HG02840 (cell line): ENCODE data around the gene KRTAP13-1.

Experiments used
- ATAC-seq: cut with Tn5 transposase; IDR thresholded peaks from one replicate; pipeline ENCODE4 v1.9.1; 2021; ENCODE audit warnings: mild to moderate bottlenecking, moderate library complexity, moderate number of reproducible peaks; ENCODE audit not compliant: unreplicated experiment, low FRiP score

Gene KRTAP13-1, protein sequence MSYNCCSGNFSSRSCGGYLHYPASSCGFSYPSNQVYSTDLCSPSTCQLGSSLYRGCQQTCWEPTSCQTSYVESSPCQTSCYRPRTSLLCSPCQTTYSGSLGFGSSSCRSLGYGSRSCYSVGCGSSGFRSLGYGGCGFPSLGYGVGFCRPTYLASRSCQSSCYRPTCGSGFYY

GRCh38 chr21:30395731-30396130, at the start of gene KRTAP13-1:
TSS of gene KRTAP13-1 (plus strand) at chr21:30396031. CDS start at chr21:30396087, 56 bp downstream.
- no peak for ATAC-seq

DNA sequence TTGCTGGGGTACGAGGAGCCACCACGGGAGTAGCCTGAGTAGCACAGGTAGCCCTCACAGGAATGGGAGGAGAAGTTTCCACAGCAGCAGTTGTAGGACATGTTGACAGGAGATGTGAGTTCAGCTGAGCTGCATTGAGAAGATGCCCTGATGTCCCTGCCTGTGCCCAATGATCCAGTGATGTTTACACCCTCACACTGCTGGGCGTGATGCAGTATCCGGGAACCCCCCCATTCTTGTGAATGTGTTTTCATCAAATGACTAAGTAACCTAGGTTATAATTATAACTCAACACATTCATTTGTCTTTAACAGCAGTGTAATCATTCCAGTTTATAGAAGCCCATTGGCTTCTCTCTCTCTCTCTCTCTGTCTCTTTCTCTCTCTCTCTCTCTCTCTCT, 47.3 kb upstream of the KRTAP13-1 start, which contains the start of gene KRTAP23-1:
KRTAP23-1 (minus strand) TSS at position 101 of the 400 bp plus-strand sequence; CDS start at position 101, 0 bp downstream.
- no peak for ATAC-seq

DNA sequence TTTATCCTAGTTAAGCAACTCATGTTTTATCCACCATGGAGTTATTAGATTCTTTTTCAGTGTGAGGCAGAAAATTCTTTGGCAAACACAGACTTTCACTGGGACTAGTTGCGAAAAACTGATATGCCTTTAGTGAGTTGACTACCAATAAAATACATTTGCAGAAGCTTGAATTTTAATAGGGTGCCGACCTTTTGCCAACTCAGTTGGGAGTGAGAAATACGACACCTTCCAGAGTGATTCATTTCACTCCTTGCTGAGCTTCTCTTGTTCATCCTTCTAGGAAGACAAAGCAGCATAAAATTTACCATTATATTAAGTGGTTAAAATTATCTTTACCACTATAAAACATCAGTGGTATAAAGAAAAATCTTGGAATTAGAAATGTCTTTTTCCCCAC, 46.3 kb upstream of the KRTAP13-1 start:
- ATAC-seq = no peak

DNA sequence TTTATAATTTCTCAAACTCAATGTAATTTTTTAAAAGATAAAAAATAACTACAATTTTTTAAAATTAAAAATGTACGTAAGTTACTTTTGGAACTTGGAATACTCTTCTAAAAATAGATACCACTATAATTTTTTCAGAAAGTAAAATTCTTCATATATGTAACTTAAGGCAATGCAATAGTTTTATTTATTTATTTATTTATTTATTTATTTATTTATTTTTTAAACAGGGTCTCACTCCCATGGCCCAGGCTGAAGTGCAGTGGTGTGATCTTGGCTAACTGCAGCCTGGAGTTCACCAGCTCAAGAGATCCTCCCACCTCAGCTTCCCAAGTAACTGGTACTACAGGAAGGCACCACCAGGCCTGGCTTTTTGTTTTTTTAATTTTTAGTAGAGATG, 44.3 kb upstream of the KRTAP13-1 start:
- no peak for ATAC-seq

DNA sequence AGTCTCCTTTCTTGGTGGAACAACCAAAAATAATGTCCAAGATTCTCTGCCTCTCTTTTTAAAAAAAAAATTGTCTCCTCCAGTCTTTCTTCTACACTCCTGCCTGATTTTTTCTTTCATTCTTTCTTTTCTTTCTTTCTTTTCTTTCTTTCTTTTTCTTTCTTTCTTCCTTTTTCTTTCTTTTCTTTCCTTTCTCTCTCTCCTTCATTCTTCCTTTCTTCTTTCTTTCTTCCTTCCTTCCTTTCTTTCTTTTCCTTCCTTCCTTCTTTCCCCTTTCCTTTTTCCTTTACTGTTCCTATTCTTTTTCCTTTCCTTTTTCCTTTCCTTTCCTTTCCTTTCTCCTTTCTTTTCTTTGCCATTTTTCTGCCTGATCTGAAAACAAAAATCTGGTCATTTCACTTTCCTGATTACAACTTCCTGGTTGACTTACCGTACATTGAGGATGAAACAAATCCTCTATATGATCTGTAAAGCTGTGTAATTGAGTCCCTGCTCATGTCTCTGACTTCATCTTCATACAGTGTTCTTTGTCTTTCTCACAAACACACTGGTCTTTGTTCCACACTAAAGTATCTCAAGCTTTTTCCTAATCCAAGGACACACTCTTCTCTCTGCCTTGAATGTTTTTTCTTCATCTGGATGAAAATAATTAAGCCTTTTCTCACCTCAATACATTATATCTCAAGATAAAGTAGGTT, 41.4 kb upstream of the KRTAP13-1 start:
- ATAC-seq = no peak

- ATAC-seq = no peak
These were observed 39.9 kb upstream of the KRTAP13-1 start for GRCh38 chr21:30355906-30356305.

DNA sequence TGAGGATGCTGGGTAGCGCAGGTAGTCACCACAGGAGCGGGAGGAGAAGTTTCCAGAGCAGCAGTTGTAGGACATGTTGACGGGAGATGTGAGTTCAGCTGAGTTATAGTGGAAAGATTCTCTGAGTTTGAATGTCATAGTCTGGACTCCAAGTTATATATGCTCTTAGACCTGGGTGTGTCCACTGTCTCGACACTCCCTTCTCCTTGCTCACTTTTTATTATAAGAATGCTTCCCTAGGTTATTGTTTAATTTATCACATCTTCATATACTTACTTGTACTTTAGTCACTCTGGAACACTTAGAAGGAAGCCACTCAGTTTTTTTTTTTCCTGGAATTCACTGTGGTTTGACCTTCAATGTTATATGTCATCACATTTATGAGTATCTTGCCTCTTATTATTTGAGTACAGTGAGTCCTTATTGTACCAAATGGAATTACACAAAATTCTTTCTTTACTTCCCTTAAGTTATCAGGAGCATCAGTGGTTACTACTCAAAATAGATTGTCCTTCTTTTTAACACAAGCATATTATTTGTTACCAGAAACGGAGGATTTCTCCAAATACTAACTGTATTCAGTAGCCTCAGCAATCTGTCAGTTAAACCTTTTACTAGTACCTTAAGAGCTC, 23.6 kb upstream of the KRTAP13-1 start, which contains the start of gene KRTAP13-2:
KRTAP13-2 (minus strand) TSS at position 133 of the 632 bp plus-strand sequence; CDS start at position 75, 58 bp downstream.
- ATAC-seq = no peak

DNA sequence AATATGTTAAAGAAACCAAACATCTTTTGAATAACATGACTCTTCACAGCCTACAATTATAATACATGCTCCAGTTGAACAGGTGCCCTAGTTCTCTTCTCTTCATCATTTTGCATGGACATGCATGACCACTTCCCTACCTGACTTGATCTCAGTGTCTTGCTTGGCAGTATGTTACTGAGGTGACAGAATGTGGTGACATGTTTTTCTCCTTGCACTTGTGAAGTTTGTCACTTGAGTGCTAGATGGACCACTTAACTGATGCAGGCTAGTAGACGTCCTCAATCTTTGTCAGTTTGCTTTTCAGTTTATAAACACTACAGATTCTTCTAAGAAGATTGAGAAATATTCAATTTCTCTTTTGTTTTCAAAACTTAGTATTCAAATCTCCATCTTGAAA, 13.6 kb upstream of the KRTAP13-1 start:
- ATAC-seq = no peak

DNA sequence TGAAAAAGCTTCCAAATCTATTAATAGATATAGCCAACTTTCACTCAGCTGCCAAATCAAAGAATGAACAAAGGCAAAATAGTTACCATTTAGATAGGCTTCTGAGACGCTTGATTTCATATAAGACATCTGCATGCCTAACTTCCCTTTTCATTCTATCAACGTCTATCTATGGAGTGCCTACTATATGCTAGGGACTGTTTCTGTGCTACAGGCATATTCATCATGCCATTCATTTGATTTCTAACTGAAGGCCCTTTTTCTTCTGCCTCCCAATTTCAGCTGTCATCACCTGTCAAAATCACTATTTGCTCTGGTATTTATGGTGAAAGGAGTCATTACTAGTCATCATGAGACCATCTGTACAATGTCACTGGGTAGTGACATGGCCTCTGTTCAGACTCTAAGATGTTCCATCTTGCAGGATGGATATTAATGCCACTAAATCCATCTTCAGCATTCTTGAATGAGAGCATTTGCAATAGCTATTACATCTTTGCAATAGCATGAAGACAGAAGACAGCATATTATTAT, 4.3 kb upstream of the KRTAP13-1 start:
- ATAC-seq = no peak

GRCh38 chr21:30408782-30409494, 13.1 kb downstream of the KRTAP13-1 start:
- ATAC-seq = no peak

- ATAC-seq = no peak
These were observed 20.2 kb downstream of the KRTAP13-1 start for GRCh38 chr21:30415993-30416392.

DNA sequence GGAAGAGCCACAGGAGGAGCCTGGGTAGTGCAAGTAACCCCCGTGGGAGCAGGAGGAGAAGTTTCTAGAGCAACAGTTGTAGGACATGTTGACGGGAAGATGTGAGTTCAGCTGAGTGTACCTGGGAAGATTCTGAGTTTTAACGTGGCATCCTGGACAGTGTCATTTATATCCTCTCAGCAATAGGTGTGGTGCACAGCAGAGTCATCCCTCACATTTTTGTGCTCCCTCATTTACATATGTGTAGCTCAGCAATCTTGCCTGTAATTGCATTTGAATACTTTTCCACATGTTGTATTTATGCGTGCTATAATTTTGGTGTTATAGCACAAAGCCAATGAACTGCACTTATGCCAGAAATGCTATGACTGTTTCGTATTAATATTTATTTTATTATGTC, 30.0 kb downstream of the KRTAP13-1 start, which contains the start of gene KRTAP13-3:
KRTAP13-3 (minus strand) TSS at position 101 of the 400 bp plus-strand sequence; CDS start at position 87, 14 bp downstream.
- ATAC-seq = no peak

DNA sequence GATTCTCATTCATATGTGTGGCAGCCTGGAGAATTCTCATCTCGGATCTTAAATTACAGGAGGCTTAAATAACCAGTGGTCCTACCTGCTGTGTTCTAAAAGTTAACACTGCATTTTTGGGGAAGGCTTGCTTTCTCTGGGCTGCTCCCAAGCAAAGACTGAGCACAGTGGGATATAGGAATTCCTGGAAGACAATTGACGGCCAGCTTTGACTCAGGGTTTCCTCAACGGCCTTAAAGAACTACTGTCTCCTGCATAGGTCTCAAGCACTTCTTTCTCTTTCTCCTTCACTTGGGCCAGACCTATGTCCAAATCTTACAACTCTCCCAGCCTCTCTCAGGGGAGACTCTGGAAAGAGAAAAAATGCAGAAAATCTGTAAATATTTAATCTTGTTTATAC, 30.9 kb downstream of the KRTAP13-1 start:
- no peak for ATAC-seq

DNA sequence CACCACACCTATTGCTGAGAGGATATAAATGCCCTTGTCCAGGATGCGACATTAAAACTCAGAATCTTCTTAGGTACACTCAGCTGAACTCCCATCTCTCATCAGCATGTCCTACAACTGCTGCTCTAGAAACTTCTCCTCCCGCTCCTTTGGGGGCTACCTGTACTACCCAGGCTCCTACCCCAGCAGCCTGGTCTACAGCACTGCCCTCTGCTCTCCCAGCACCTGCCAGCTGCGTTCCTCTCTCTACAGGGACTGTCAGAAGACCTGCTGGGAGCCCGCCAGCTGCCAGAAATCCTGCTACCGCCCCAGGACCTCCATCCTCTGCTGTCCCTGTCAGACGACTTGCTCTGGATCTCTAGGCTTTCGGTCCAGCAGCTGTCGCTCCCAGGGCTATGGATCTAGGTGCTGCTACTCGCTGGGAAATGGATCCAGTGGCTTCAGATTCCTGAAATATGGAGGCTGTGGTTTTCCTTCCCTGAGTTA, 34.4 kb downstream of the KRTAP13-1 start, which contains the start of gene KRTAP13-4:
KRTAP13-4 (plus strand) TSS at position 51 of the 486 bp plus-strand sequence; CDS start at position 107, 56 bp downstream.
- no peak for ATAC-seq

DNA sequence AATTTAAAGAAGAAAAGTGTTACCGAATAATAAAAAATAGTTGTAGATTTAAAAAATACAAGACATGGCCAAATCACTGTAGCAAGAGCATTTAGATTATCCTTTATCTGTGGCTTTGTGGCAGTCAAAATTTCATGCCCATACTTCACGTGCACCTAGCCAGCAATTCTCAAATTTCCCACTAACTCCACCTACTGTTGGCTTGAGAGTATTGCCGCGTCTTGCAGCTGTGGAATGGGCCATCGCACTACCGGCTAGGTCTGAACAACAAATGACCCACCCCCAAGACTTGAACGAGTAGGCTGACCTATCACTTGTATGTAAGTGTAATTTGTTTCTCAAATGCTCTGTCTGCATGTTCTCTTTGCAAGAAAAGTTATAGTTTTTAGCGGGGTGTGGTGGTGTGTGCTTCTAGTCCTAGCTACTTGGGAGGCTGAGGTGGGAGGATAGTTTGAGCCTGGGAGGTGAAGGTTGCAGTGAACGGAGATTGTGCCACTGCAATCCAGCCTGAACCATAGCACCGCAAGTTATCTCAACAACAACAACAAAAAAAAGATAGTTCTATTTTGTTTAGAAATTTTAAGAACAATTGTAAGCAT, 38.3 kb downstream of the KRTAP13-1 start:
- ATAC-seq = no peak

DNA sequence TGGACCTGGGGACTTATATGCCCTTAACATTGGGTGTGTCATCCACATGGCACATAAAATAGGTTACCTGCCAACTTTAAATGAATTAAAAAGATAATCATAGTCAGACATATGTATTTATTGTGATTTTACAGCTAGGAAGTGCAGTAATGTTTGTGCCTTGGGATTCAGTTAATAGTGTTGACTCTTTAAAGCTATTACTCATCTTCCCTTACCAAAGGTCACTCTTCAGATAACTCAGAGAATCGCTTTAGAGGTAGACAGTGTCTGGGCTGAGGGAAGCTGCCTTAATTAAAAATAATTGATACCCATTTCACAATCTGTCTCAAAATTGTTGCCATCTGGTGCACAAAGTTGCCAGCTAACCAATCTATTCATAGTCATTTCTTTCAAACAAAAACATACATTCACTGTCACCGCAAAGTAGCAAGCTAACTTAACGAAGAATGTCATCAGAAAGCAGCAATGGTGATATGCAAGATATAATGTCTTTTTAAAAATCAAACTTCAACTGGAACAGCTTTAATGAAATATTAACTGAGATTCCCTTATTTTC, 41.3 kb downstream of the KRTAP13-1 start:
- ATAC-seq = no peak

GRCh38 chr21:30439975-30440374, 44.1 kb downstream of the KRTAP13-1 start, which contains the start of gene KRTAP15-1:
TSS of gene KRTAP15-1 (plus strand) at chr21:30440275. CDS start at chr21:30440328, 53 bp downstream.
- no peak for ATAC-seq

- ATAC-seq = no peak
These were observed 47.4 kb downstream of the KRTAP13-1 start for GRCh38 chr21:30443226-30443625.

DNA sequence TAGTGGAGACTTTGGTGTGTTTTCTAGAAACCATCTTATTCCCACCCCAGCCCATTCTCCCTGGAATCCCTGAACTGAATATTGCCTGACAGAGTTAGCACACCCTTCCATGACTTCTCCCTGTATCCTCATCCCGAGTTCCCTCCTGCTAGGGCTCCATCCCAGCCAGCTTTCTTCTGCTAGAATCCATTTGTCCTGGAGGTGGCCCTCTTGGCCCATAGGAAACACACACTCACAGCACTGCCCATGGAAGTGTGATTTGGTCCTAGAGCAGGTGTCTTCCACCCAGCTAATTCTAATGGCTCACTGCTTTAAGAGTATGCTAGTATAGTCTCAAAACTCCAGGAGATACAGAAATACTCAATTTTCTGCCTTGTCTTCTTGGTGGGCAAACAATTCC, 48.4 kb downstream of the KRTAP13-1 start:
- ATAC-seq = no peak
